ENCODE data around the gene HSPA6.

- TF ChIP-seq CTCF (IDR thresholded peaks at IDR 0.05) (no peak), POLR2A (IDR thresholded peaks at IDR 0.05) (no peak)
Observed at GRCh38 chr1:161503394-161503748, 21.0 kb upstream of the HSPA6 start.
